Suprapubic skin (tissue), 4 donors: ENCODE results near the gene RGS12. TPM values are rescaled to one million over a fixed set of nuclear protein-coding genes. Genes with fewer than 3 reads are reported as not detected.

Experiments used
- DNase-seq, 2 donors: peaks; one replicate each; pipeline ENCODE4 v3.0.0-alpha.2; 2019; ENCODE audit warnings: low spot score in 2 of 2
- H3K27ac ChIP-seq: fragments of 200-600 bp; sonication (generic); one replicate; pipeline ENCODE4 v1.5.1; 2019
- H3K27me3 ChIP-seq: fragments of 200-600 bp; sonication (generic); one replicate; pipeline ENCODE4 v1.5.1; 2019
- H3K36me3 ChIP-seq: fragments of 200-600 bp; sonication (generic); one replicate; pipeline ENCODE4 v1.5.1; 2019
- H3K4me1 ChIP-seq: fragments of 200-600 bp; sonication (generic); one replicate; pipeline ENCODE4 v1.5.1; 2019
- H3K4me3 ChIP-seq: fragments of 200-600 bp; sonication (generic); one replicate; pipeline ENCODE4 v1.5.1; 2019; ENCODE audit warnings: mild to moderate bottlenecking
- H3K9me3 ChIP-seq: fragments of 200-600 bp; sonication (generic); one replicate; pipeline ENCODE4 v1.5.1; 2019
- EP300 ChIP-seq: sonication (generic); formaldehyde crosslinking; IDR thresholded peaks from one replicate; pipeline ENCODE4 v1.6.1; 2017; ENCODE audit warnings: antibody characterized with exemption
- POLR2A ChIP-seq, 2 donors: fragments of 450-650 bp; IDR thresholded peaks; one replicate each; pipeline ENCODE4 v1.6.1; 2017; ENCODE audit warnings: antibody characterized with exemption in 2 of 2, mild to moderate bottlenecking in 2 of 2, moderate library complexity in 2 of 2
- POLR2AphosphoS5 ChIP-seq, 3 donors: sonication (generic); formaldehyde crosslinking; IDR thresholded peaks; one replicate each; pipeline ENCODE4 v1.6.1; 2017; ENCODE audit warnings: antibody characterized with exemption in 3 of 3
- WGBS: methylation state at CpG from one replicate; pipeline ENCODE4 v1.1.5; 2018; 5-methylcytosine and 5-hydroxymethylcytosine counted together
- total RNA-seq, 4 donors: library from RNA; depleted of rRNA; stranded (reverse); fragments of >200 nt; gene quantifications; one replicate each; pipeline ENCODE4 v1.1.0, GENCODE V29; 2016
- TF ChIP-seq, protein P1 (sequence below), 2 donors: fragments of 200-600 bp in 1 of 2; fragments of 450-650 bp in 1 of 2; sonication (generic) in 1 of 2; IDR thresholded peaks; one replicate each; pipeline ENCODE4 v1.5.1; 2016 to 2019; ENCODE audit warnings: antibody characterized with exemption in 2 of 2, mild to moderate bottlenecking in 1 of 2, moderate library complexity in 1 of 2

Gene RGS12
- total RNA-seq, 4 donors from 2014 or later: 65.8 to 246 (median 118) TPM

GRCh38 chr4:3256230-3257102 lies 36.4 kb upstream of the RGS12 start:
- no peaks in the 10 kb centered on the region for H3K36me3 ChIP-seq
- no peaks in the 10 kb centered on the region for H3K9me3 ChIP-seq
- no peak for TF ChIP-seq POLR2AphosphoS5 (IDR thresholded peaks at IDR 0.05)
- no peak for TF ChIP-seq EP300
- TF ChIP-seq, protein P1, sequence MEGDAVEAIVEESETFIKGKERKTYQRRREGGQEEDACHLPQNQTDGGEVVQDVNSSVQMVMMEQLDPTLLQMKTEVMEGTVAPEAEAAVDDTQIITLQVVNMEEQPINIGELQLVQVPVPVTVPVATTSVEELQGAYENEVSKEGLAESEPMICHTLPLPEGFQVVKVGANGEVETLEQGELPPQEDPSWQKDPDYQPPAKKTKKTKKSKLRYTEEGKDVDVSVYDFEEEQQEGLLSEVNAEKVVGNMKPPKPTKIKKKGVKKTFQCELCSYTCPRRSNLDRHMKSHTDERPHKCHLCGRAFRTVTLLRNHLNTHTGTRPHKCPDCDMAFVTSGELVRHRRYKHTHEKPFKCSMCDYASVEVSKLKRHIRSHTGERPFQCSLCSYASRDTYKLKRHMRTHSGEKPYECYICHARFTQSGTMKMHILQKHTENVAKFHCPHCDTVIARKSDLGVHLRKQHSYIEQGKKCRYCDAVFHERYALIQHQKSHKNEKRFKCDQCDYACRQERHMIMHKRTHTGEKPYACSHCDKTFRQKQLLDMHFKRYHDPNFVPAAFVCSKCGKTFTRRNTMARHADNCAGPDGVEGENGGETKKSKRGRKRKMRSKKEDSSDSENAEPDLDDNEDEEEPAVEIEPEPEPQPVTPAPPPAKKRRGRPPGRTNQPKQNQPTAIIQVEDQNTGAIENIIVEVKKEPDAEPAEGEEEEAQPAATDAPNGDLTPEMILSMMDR (IDR thresholded peaks at IDR 0.05): no peak
- no peak for TF ChIP-seq POLR2A (IDR thresholded peaks at IDR 0.05)
- no peaks in the 10 kb centered on the region for H3K27me3 ChIP-seq
- no peak overlapping the region for H3K27ac ChIP-seq
- no peaks in the 10 kb centered on the region for H3K4me1 ChIP-seq
- WGBS: 89% methylated on average over 15 of the region's 21 CpGs
- peak in 1 of 2 donors; percentile 43 for DNase-seq
- no peak overlapping the region for H3K4me3 ChIP-seq

DNA sequence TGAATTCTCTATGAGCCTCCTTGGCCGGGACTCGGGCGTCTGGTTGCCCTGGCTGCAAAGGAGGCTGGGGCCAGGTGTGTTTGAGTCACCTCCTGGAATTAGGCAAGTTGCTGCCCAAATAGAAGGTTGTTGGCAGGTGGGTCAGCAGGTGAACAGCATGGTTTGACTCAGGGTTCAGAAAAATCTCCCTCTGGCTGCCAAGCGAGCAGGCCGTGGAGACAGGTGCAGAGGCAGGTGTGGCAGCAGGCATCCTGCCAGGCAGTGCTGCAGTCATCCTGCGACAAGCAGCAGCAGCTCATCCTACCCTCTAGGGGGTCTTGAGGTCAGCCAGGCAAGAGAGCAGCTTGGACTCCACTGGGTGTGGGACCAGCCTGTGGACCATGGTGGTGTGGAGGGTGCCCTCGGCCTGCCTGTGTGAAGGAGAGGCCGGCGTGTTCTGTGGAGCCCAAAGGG lies 35.7 kb upstream of the RGS12 start:
- H3K36me3 ChIP-seq: no peaks in the 10 kb centered on the region
- TF ChIP-seq EP300 (no peak), POLR2A (IDR thresholded peaks at IDR 0.05) (no peak), POLR2AphosphoS5 (IDR thresholded peaks at IDR 0.05) (no peak)
- DNase-seq: peak in 1 of 2 donors; percentile 52
- H3K27ac ChIP-seq: no peak overlapping the region
- no peaks in the 10 kb centered on the region for H3K4me1 ChIP-seq
- H3K4me3 ChIP-seq: no peak overlapping the region
- no peaks in the 10 kb centered on the region for H3K27me3 ChIP-seq
- no peaks in the 10 kb centered on the region for H3K9me3 ChIP-seq
- WGBS: 81% methylated on average over 6 of the region's 9 CpGs

- H3K9me3 ChIP-seq: no peaks in the 10 kb centered on the region
- no peak overlapping the region for H3K27ac ChIP-seq
- no peak overlapping the region for H3K4me3 ChIP-seq
- H3K4me1 ChIP-seq: no peaks in the 10 kb centered on the region
- no peaks in the 10 kb centered on the region for H3K36me3 ChIP-seq
- 91% methylated on average over 25 of the region's 29 CpGs for WGBS
- no peak for TF ChIP-seq POLR2A (IDR thresholded peaks at IDR 0.05)
- TF ChIP-seq EP300: no peak
- TF ChIP-seq, protein P1 (IDR thresholded peaks at IDR 0.05): no peak
- DNase-seq: peak in 1 of 2 donors; percentile 67
- H3K27me3 ChIP-seq: no peaks in the 10 kb centered on the region
These were observed 35.0 kb upstream of the RGS12 start for GRCh38 chr4:3257556-3258482.

GRCh38 chr4:3261411-3262207 lies 31.2 kb upstream of the RGS12 start:
- Histone ChIP-seq H3K36me3 (no peaks in the 10 kb centered on the region), H3K4me1 (no peaks in the 10 kb centered on the region), H3K27ac (no peak overlapping the region), H3K9me3 (no peaks in the 10 kb centered on the region), H3K27me3 (peaks cover 2% of the 10 kb centered on the region), H3K4me3 (no peak overlapping the region)
- DNase-seq: peak in 1 of 2 donors; percentile 77
- no peak for TF ChIP-seq POLR2A (IDR thresholded peaks at IDR 0.05)
- TF ChIP-seq, protein P1 (IDR thresholded peaks at IDR 0.05): no peak
- TF ChIP-seq POLR2AphosphoS5 (IDR thresholded peaks at IDR 0.05): no peak
- no peak for TF ChIP-seq EP300
- 90% methylated on average over 23 of the region's 35 CpGs for WGBS
